Kidney (tissue), 14 donors: ENCODE results near the gene MAMLD1. TPM values are rescaled to one million over a fixed set of nuclear protein-coding genes. Genes with fewer than 3 reads are reported as not detected.

Experiments used
- DNase-seq, 5 donors: peaks; one replicate each; pipeline ENCODE4 v3.0.0-alpha.2; 2013 to 2020
- FAIRE-seq: peaks from 2 replicates; lab custom pipeline; 2012; peaks lifted over from hg19 to GRCh38; lab: Jason Lieb, UNC
- H3K27ac ChIP-seq, 2 donors: one replicate each; pipeline ENCODE4 v1.7.0; 2013; ENCODE audit warnings: low read depth in 2 of 2, low read length in 2 of 2, inconsistent platforms in 1 of 2
- H3K27me3 ChIP-seq: one replicate; pipeline ENCODE4 v1.7.1; 2013; ENCODE audit warnings: low read length, inconsistent platforms; ENCODE audit not compliant: control insufficient read depth, insufficient read depth
- H3K36me3 ChIP-seq, 3 donors: one replicate each; pipeline versions ENCODE4 v1.7.0 to v1.7.1; 2013; ENCODE audit warnings: low read length in 3 of 3, control low read depth in 1 of 3, inconsistent platforms in 1 of 3; ENCODE audit not compliant: insufficient read depth in 3 of 3, control insufficient read depth in 2 of 3
- H3K4me1 ChIP-seq, 3 donors: one replicate each; pipeline versions ENCODE4 v1.7.0 to v1.7.1; 2013; ENCODE audit warnings: low read length in 3 of 3, inconsistent platforms in 1 of 3, low read depth in 1 of 3; ENCODE audit not compliant: control insufficient read depth in 2 of 3, insufficient read depth in 2 of 3
- H3K4me3 ChIP-seq, 3 donors: one replicate each; pipeline versions ENCODE4 v1.7.0 to v1.8.1; 2013; ENCODE audit warnings: low read length in 3 of 3, control low read depth in 1 of 3, inconsistent platforms in 1 of 3
- H3K9ac ChIP-seq, 3 donors: one replicate each; pipeline versions ENCODE4 v1.7.0 to v1.7.1; 2013; ENCODE audit warnings: low read length in 3 of 3, control low read depth in 1 of 3, inconsistent platforms in 1 of 3
- H3K9me3 ChIP-seq, 3 donors: one replicate each; pipeline versions ENCODE4 v1.7.0 to v1.7.1; 2013; ENCODE audit warnings: low read length in 3 of 3, control low read depth in 1 of 3, inconsistent platforms in 1 of 3; ENCODE audit not compliant: control insufficient read depth in 2 of 3, insufficient read depth in 1 of 3
- intact Hi-C: fragments of 100-400 bp; cut with DNase I; formaldehyde crosslinking; loops from one replicate; pipeline ENCODE4 v1.11.1; 2022
- polyA plus RNA-seq: library from polyadenylated mRNA; stranded (reverse); fragments of 350-450 nt; fragmentation: Illumina TruSeq; extraction: RNeasy Lipid Tissue Mini Kit (QIAGEN cat#74804); gene quantifications from one replicate; pipeline ENCODE4 v1.2.3, GENCODE V29; 2014; ENCODE audit warnings: low read depth, low replicate concordance; ENCODE audit not compliant: insufficient read depth
- total RNA-seq: library from RNA; stranded (reverse); fragmentation: NEBNext Ultra II Directional; extraction: Animal tissue kit (Norgen Biotek cat#: 25700); gene quantifications from one replicate; pipeline ENCODE4 v1.2.1, GENCODE V29; 2021
- TF ChIP-seq, protein P1 (sequence below): IDR thresholded peaks from 3 replicates; pipeline ENCODE4 v1.5.1; 2012; ENCODE audit warnings: mild to moderate bottlenecking, moderate library complexity, borderline replicate concordance; ENCODE audit not compliant: insufficient read depth; ENCODE audit errors: extremely low read depth
- donor health status: control.
- donor health status: control.
- donor health status: control.
- donor health status: control.
- donor health status: control.
- donor health status: DM: yes; HTN: yes; CAD: no.
- donor health status: Normal renal cell carcinoma (clear cell type).

Gene MAMLD1
- total and polyA plus RNA-seq, 2 donors from 2014 or later = 1.4 to 6.5 TPM

DNA sequence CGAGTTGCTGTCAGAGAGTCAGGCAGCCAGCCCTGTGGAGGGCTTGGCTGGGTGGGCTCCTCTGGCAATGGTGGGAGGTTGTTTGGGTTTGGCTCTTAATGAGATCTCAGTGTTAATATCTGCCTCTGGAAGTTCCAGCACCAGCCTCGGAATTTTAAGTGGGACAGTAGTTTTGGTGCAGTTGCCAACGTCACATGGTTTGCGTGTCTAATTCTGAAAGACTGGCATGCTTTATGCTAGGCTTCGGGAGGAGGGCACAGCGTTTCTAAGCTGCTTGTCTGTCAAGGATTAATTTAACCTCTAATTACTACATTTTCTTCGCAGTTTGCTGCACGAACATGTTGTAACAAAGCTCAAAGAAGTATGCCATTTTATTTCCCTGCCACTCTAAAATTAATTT lies 9.2 kb downstream of the MAMLD1 start:
- Histone ChIP-seq H3K9me3 (no peaks in the 10 kb centered on the region), H3K27ac (no peak overlapping the region), H3K4me3 (no peak overlapping the region), H3K4me1 (no peaks in the 10 kb centered on the region), H3K9ac (no peak overlapping the region), H3K36me3 (no peaks in the 10 kb centered on the region), H3K27me3 (no peaks in the 10 kb centered on the region)
- intact Hi-C loops = no loop called here
- TF ChIP-seq, protein P1, sequence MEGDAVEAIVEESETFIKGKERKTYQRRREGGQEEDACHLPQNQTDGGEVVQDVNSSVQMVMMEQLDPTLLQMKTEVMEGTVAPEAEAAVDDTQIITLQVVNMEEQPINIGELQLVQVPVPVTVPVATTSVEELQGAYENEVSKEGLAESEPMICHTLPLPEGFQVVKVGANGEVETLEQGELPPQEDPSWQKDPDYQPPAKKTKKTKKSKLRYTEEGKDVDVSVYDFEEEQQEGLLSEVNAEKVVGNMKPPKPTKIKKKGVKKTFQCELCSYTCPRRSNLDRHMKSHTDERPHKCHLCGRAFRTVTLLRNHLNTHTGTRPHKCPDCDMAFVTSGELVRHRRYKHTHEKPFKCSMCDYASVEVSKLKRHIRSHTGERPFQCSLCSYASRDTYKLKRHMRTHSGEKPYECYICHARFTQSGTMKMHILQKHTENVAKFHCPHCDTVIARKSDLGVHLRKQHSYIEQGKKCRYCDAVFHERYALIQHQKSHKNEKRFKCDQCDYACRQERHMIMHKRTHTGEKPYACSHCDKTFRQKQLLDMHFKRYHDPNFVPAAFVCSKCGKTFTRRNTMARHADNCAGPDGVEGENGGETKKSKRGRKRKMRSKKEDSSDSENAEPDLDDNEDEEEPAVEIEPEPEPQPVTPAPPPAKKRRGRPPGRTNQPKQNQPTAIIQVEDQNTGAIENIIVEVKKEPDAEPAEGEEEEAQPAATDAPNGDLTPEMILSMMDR = no peak
- FAIRE-seq = no peak
- no peak for DNase-seq

- intact Hi-C loops = no loop called here
- Histone ChIP-seq H3K27ac (no peak overlapping the region), H3K4me3 (no peak overlapping the region), H3K4me1 (no peaks in the 10 kb centered on the region), H3K9me3 (no peaks in the 10 kb centered on the region), H3K36me3 (no peaks in the 10 kb centered on the region), H3K9ac (no peak overlapping the region), H3K27me3 (no peaks in the 10 kb centered on the region)
- DNase-seq (no peak), FAIRE-seq (no peak)
- TF ChIP-seq, protein P1 = no peak
These were observed 9.6 kb downstream of the MAMLD1 start for GRCh38 chrX:150372756-150373155.

- no peaks in the 10 kb centered on the region for H3K27me3 ChIP-seq
- FAIRE-seq (no peak), DNase-seq (no peak)
- no peaks in the 10 kb centered on the region for H3K36me3 ChIP-seq
- no peak overlapping the region for H3K4me3 ChIP-seq
- no peaks in the 10 kb centered on the region for H3K4me1 ChIP-seq
- H3K9me3 ChIP-seq = no peaks in the 10 kb centered on the region
- intact Hi-C loops = no loop called here
- TF ChIP-seq, protein P1 = no peak
- no peak overlapping the region for H3K27ac ChIP-seq
- no peak overlapping the region for H3K9ac ChIP-seq
These were observed 12.2 kb downstream of the MAMLD1 start for GRCh38 chrX:150375243-150375770.

DNA sequence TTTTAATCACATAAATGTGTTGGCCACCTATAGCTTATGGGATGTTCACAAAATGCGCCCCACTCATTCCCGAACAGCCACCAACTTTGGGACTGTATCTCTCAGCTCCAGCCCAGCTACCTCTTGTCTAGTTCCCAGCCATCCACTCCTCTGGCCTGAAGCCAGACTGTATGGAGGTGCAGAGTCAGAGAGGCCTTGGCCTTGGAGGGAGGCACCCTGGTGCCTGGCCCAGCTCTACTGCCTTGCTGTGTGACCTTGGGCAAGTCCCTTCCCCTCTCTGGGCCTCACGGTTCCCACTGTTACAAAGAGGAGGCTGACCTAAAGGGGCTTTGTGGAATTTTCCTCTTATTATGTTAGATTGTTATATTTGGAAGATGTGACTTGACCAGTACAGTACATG lies 13.9 kb downstream of the MAMLD1 start:
- DNase-seq (no peak), FAIRE-seq (no peak)
- Histone ChIP-seq H3K9ac (no peak overlapping the region), H3K4me1 (no peaks in the 10 kb centered on the region), H3K27me3 (no peaks in the 10 kb centered on the region), H3K36me3 (no peaks in the 10 kb centered on the region), H3K4me3 (no peak overlapping the region), H3K27ac (no peak overlapping the region), H3K9me3 (no peaks in the 10 kb centered on the region)
- TF ChIP-seq, protein P1 = no peak
- intact Hi-C loops = no loop called here
